ENCODE measurements around the gene CMTM4.

The CMTM4 gene

DNA sequence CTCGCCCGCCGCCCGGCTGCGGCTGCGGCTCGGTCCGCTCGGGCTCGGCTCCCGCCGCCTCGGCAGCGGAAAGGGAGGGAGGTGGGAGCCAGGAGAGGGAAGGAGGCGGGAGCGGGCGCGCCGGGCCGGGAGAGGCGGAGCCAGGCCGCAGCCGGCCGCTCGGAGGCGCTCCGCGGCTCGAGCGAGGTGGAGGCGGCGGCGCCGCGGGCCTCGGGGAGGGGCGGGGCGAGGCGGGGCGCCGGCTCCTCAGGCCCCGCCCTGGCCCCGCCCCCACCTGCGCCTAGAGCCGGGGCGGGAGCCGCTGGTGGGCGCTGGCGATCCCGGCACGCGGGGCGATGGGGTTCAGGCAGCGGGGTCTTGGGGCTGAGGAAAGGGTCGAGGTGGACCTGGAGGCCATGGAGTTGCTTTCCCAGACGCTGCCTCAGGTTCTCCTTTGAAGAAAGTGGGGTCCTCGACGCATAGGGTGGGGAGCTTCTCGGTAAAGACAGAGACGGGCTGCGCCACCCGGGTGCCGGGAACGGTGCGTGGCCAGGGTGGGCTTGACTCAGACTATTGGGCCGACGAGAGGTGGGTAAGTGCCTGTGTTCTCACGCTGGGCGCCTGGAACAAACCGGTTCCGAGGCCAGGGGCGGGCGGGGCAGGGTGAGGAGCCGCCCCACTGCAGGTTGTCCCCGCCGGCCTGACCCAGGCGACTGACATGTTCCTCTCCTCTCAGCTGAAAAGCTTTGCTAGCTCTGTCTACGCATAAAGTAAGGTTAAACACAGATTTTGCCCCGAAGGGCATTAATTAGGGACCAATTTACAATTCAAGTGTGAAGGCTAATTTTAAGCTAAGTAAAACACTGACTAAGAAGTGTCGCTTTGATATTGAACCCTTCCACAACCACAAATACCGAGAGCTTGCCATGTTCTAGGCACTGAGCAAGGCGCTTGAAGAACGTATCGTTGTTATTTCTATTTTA, at the start of gene CMTM4:
CMTM4 (minus strand) TSS at position 75 of the 962 bp plus-strand sequence. CDS start 218 bp downstream, outside the sequence.
- DNase-seq, result peak; percentile 71

DNA sequence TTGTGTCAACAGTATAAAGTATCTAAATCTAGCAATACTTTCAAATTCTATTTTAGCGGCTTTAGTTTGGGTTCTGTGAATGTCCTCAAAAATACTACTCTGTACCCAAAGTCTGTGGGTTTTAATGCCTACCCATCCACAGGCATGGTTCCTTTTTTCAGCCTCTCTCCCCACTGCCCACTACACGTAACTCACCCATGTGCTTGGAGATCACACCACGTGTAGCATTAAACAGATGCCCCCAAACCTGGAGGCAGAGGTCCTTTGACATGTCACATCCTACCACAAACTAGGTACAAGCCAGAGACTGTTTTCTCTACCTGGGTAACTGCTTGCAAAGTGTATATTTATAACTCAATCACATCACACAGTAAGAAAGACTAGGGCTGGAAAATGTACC, 49.5 kb upstream of the CMTM4 start:
- DNase-seq, result no peak

DNA sequence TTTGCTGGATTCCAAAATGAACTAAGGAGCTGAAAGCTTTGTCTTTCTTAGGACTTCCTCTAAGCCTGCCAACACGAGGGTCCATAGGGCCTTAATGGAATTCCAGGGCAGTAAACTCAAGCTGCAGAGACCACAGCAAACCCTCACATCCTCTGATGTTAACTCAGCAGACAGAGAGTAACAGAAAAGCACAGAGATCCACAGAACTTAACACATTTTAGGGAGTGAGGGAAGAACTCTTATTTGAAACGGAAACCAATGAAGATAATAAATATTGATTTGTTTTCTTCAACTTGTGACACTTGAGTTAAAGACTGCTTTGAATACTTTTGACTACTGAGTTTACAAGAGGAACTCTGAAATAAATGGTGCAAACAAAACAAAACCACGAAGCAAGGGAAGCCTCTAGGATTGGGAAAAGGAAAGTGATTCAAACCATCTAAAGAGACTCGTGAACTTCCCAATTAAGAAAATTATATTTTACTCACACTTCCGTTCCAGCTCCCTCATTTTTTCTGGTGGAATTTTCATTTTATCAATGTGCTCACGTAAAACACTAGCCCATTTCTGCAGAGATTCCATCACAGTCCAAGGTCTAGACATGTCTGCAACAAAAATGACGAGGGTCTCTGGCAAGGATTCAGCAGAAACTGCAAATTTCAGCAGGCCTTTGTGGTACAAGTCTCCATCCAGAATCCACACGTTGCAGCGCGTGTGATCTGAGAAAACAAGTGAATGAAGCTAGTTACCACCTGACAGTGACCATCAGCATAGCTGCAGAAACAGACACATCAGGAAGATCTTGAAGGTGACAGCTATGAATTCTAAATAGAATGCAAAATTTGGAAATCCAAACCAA, 45.6 kb upstream of the CMTM4 start:
- DNase-seq, result no peak

DNA sequence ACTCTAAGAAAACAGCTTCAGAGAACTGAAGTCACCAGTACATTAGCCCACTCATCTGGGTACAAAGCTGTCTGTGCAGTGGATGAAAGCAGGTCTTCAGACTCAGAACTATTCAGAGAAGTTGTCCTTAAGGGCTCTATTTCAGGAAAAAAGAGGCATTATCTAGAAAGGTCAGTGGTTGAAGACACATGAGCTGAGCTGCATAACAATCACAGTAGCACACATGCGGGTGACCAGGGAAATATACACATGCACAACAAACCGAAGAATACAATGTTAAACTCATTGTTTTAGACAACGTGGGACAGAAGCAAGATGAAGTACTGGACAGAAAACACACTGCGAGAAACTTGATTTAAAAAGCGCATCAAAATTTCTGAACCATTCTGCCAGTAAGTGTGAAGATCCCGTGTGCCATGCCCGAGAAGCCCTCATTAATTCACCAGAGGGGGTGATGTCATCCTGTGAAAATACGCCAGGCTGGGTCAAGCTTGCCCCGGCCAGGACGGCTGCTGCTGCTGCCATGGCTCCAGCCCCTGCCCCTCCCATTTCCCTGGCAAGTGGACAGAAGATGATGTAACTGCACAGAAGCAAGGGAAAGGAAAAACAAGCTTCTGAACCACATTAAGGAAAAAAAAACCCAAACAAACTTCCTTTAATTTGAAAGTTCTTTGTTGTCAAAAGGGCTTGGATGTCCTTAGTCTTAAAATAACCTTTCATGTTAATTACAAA, 44.8 kb upstream of the CMTM4 start:
- no peak for DNase-seq

GRCh38 chr16:66740533-66740932, 44.0 kb upstream of the CMTM4 start:
- no peak for DNase-seq

- DNase-seq, result peak; percentile 16
Measured at GRCh38 chr16:66740010-66740409, 43.5 kb upstream of the CMTM4 start.

DNA sequence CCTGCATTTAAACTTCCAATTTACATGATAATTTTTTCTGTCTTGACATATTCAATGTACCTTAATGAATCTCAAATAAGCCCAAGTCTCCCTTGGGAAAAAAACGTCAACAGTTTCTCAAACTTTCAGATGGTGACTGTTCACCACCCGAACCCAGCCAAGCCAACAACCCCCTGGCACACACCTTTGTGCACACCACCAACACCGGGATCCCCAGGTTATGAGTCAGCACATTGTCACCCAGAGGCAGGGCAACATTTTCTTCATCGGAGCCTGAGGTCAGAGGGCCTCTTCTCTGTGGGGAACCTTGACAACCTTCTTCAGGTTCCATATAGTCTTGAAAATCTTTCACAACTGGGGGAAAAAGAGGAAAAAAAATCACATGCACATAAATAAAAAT, 39.3 kb upstream of the CMTM4 start:
- DNase-seq, result no peak

DNA sequence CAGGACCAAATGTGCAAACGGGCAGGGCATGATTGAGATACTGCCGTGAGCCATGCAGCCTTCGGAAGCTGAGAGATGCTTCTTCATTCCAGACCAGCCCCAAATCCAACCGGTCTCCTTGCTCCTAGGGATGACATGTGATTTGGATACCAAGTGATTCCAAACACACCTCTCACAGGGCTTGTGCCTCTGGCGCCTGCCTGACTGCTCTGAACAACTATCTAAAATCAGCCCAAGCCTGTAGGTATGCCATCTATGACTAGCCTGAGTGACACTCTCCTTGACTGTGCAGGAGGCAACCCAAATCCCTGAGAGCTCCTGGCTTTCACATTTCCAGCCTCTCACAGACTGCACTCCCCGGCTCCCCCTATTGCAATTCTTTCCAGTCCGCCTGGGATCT, 34.6 kb upstream of the CMTM4 start:
- no peak for DNase-seq

DNA sequence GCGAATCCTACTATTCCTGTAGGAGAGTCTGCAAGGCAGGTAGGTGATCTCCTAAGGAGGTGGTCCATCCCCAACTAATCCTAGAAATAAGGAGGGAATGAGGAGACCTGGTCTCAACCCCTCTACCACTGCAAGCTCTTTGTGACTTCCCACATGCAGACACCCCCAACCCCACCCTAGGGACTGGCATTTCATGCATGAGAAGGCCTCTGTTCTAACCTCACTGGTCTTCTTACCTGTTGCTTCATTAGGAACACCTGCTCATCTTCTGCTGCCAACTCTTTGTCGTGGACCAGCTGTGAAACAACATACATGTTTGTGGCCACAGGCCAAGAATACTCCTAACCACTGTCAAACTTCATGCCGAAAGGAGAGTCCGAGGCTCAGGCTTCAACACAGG, 32.3 kb upstream of the CMTM4 start:
- no peak for DNase-seq

DNA sequence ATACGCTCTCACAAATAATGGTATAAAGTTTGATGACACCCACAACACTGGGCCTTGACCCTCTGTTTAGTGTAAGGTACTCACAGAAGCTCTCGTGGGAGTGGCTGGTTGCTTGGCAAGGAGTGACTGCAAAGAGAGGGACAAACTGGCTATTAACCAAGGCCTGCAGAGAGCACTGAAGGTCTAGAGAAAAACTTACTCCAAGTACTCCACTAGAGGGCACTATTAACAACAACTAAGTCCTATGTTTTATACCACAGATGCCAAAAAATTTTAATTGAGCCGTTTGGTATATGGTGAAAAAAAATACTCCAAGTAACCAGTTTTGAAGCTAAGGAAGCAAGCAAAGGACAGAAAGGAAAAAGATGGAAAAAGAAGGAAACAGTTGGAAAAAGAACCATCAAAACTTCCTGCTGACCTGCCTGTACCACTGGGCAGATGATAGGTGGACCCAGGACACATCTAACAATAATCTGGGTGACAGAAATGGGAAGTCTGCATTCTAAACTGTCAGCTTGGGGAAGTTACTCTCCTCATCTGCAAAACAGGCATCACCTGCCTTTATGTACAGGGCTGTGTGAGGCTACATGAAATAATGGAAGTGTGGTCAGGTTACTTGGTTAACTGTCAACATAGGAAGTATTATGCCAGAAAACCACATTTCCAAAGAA, 31.7 kb upstream of the CMTM4 start:
- DNase-seq, result no peak

DNA sequence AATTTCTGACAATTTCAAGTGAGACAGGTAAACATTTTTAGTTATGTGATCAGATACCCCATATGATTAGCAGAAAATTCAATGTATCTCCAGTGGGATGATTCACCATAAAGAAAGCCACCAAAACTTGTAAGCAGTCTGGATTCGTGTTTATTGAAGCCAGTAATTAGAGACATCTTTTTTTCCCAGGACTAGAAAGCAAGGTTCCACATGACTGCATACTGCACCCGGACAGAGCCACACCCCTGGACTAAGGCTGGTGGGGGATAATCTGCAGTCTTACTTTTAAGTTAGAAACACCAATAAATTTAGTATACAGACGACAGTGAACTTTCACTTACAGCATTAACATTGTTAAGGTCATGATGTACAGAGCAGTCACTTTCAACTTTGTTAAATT, 24.2 kb upstream of the CMTM4 start:
- DNase-seq, result no peak

DNA sequence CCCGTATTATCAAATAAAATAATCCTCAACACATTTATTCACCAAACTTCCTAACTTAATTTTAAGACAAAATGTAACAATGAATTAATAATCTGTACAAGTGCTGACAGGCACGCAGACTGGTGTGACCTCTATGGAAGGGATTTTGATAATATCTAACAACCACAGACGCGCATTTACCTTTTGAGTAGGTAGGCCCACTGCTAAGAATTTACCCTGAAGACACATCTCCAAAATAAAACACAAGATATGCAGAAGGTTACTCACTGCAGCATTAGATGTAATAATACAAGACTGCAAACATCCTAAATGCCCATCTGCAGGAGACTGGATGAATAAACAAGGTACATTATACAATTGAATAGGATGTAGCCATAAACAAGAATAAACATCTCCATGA, 22.7 kb upstream of the CMTM4 start:
- DNase-seq, result no peak

- no peak for DNase-seq
Measured at GRCh38 chr16:66717776-66718175, 21.2 kb upstream of the CMTM4 start.

DNA sequence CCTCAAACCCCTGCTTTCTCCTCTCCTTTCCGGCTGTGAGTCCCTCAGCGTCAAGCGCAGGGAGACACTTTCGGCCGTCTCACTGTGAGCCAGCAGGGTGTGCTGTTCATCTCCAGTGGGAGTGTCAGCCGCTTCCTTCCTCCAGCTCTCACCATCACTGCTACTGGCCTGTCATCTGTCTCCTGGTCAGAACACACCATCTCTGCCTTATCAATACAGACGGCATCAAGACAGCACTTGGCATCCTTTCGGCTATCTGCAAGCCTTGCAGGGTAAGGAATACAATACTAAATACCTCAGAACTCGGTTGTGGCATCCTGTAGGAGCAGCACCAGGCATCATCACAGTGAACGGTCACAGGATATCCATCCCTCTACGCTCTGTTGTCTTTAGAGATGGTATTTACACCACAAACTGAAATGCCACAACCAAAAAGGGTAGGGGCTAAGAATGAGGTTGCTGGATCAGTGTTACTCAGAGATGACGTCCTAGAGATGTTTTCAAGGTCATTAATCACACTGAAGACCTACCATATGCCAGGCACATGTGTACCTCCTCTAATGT, 20.7 kb upstream of the CMTM4 start:
- no peak for DNase-seq

DNA sequence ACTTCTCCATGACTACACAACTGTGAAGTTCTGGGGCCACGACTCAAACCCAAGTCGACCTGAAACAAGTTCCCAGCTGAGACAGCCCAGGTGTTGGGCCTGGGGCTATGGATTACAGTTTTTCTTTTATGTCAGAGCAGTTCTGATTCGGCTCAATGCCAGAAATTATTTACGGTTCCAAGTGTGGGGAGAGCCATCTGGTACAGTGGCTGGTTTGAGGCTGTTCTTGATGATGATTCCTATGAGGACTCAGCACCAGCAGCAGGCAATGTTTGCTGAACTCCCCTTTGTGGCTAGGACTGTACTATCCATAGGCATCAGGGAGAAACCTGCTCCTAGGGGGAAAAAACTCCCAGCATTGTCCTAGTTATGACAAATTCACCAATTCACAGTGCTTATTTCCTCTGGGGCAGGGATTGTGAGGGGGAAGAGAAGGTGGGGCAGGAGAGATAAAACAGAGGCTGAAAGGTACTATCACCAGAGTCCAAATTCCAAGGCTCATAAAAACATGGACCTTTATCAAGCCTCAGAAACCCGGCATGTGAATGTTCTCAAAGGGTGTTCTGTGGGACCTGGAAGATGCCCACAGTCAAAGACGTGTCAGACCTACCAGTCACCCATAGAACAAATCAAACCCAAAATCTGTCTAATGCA, 18.2 kb upstream of the CMTM4 start:
- no peak for DNase-seq

DNA sequence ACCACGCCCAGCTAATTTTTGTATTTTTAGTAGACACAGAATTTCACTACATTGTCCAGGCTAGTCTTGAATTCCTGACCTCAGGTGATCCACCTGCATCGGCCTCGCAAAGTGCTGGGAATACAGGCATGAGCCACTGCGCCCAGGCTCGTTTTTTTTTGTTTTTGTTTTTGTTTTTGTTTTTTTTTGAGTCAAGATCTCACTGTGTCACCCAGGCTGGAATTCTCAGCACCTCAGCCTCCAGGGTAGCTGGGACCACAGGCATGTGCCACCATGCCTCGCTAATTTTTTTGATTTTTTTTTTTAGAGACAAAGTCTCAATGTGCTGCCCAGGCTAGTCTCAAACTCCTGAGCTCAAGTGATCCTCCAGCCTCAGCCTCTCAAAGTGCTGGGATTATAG, 17.5 kb upstream of the CMTM4 start:
- DNase-seq, result no peak

DNA sequence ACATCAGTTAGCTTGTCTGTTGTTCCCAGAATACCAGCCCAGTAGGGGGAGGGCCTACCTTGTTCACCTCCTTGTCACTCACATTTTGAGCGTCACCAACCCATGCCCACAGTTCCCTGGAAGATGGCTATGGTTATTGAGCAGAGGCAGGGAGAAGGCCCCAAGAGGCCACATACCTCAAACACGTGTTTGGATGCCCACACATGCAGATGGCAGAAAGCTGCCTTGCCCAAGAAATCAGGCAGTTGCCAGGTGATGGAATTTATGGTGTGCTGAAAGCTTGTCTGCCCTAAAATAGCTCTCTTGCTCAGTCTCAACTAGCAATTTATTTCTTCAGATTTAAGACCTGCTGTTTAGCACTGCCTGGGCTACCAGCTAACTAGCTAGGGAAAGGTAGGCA, 16.5 kb upstream of the CMTM4 start:
- no peak for DNase-seq

GRCh38 chr16:66712512-66712911, 16.0 kb upstream of the CMTM4 start:
- DNase-seq, result no peak

DNA sequence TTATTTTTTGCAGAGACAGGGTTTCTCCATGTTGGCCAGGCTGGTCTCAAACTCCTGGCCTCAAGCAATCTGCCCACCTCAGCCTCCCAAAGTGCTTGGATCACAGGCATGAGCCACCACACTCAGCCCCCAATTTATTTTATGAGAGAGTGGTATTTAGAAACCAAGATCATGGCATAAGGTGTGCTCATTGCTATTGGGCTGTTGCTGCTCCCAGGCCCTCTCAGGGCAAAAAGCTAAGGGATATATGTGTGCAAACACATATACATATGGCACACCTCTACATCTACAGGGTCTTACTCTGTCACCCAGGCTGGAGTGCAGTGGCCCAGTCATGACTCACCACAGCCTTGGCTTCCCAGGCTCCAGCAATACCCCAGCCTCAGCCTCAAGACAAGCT, 15.0 kb upstream of the CMTM4 start:
- no peak for DNase-seq

- DNase-seq, result no peak
Measured at GRCh38 chr16:66706506-66706880, 9.9 kb upstream of the CMTM4 start.

DNA sequence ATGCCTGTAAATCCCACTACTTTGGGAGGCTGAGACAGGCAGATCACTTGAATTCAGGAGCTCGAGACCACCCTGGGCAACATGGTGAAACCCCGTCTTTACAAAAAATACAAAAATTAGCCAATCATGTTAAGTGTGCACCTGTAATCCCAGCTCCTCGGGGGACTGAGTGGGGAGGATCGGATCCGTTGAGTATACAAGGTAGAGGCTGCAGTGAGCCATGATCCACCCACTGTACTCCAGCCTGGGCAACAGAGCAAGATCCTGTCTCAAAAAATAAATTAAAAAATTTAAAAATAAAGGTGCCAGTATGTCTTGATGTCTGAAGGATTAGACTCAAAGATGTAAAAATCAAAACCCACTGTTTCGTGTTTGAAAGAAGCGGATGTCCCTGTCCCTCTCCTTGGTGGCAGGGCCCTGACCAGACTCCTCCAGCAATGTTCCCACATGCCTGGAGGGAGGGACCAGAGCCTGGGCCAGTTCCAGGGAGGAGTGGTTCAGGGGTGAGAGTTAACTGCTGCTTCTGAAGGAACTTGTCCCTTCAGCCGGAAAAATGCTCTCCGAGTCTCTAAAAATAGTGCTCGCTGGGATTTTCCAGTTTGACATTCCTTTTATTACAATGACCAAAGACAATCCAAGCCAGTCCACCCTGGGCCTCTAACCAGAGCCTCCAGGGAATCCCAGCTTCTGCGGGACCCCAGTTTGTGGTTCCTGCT, 9.4 kb upstream of the CMTM4 start:
- no peak for DNase-seq

All from activated CD4-positive, alpha-beta T cell treated with anti-CD3 and anti-CD28 coated beads, Interleukin-2, amount 50 U/mL, for 1 hour (primary cell).